ENCODE results near the gene BRD8. TPM values are rescaled to one million over a fixed set of nuclear protein-coding genes. Genes with fewer than 3 reads are reported as not detected.

BRD8 gene
- total and polyA plus RNA-seq, 9 of the 15 experiments (the other 6 are each of a cell fraction or from before 2014, with no cell fraction given) = 54.6 to 163 (median 87.0) TPM

GRCh38 chr5:138129347-138129746 lies 49.1 kb downstream of the BRD8 start:
- WGBS (ENCODE audit: insufficient coverage, low coverage, missing lambda C conversion rate) = 18% methylated on average over 6 of the region's 6 CpGs
- H3K9ac ChIP-seq (ENCODE audit: insufficient read depth in 1 of 2, low read depth in 2 of 2, low read length in 2 of 2) = no peak overlapping the region
- BruUV-seq (replicated peaks) = no TSS peak
- no peak for FAIRE-seq
- no peaks in the 10 kb centered on the region for H4K20me1 ChIP-seq (replicated peaks; ENCODE audit: control insufficient read depth, insufficient read depth, low read length)
- no peak overlapping the region for H3K4me2 ChIP-seq (ENCODE audit: insufficient read depth, low read length)
- TF ChIP-seq LEF1 (IDR thresholded peaks at IDR 0.05) (no peak), SUPT5H (IDR thresholded peaks at IDR 0.05) (no peak), SMARCA4 (IDR thresholded peaks at IDR 0.05) (no peak), FOXJ2 (tag; IDR thresholded peaks at IDR 0.05) (no peak)
- TF ChIP-seq, protein P1, sequence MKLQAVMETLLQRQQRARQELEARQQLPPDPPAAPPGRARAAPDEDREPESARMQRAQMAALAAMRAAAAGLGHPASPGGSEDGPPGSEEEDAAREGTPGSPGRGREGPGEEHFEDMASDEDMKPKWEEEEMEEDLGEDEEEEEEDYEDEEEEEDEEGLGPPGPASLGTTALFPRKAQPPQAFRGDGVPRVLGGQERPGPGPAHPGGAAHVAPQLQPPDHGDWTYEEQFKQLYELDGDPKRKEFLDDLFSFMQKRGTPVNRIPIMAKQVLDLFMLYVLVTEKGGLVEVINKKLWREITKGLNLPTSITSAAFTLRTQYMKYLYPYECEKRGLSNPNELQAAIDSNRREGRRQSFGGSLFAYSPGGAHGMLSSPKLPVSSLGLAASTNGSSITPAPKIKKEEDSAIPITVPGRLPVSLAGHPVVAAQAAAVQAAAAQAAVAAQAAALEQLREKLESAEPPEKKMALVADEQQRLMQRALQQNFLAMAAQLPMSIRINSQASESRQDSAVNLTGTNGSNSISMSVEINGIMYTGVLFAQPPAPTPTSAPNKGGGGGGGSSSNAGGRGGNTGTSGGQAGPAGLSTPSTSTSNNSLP (IDR thresholded peaks at IDR 0.05; ENCODE audit: borderline replicate concordance, low read depth, low read length) = no peak
- ChIA-PET CTCF (ENCODE audit: low intra/inter-chr PET ratio) (no interaction called here), POLR2A (interaction anchor here (0.7 to 1.4 kb wide), 2 partner anchors 19 to 788 kb away, joined by 3 to 5 read pairs; no protein-coding TSS in a partner anchor)
- in situ Hi-C loops (cut with MboI) = no loop called here
- no peaks in the 10 kb centered on the region for H3K36me3 ChIP-seq (ENCODE audit: control insufficient read depth, insufficient read depth, low read length)
- ATAC-seq = no peak
- peaks cover 7 to 8% of the 10 kb centered on the region in 2 experiments; a peak in 2 of 5 replicates for H3K27me3 ChIP-seq (ENCODE audit: control insufficient read depth in 2 of 2, insufficient read depth in 2 of 2, low read length in 2 of 2)
- intact Hi-C loops (cut with micrococcal nuclease) = no loop called here
- no peaks in the 10 kb centered on the region for H3K9me1 ChIP-seq (ENCODE audit: control insufficient read depth, insufficient read depth, low read length)
- no peaks in the 10 kb centered on the region for H3K9me3 ChIP-seq (replicated peaks; ENCODE audit: control insufficient read depth, insufficient read depth, low read depth, low read length)
- no peaks in the 10 kb centered on the region for H3K4me1 ChIP-seq (replicated peaks in 1 of 2; ENCODE audit: control insufficient read depth in 2 of 2, insufficient read depth in 2 of 2, low read length in 2 of 2)
- no peak overlapping the region for H3K4me3 ChIP-seq
- no peak overlapping the region for H3K27ac ChIP-seq (ENCODE audit: extremely low read depth, low read depth, low read length)
- no peaks in the 10 kb centered on the region for H3K79me2 ChIP-seq (ENCODE audit: control insufficient read depth, insufficient read depth, low read length)
- DNase-seq (ENCODE audit: extremely low read depth in 1 of 4, low spot score in 3 of 4) = no peak
- H2AFZ ChIP-seq (ENCODE audit: low read depth, low read length) = no peak overlapping the region

DNA sequence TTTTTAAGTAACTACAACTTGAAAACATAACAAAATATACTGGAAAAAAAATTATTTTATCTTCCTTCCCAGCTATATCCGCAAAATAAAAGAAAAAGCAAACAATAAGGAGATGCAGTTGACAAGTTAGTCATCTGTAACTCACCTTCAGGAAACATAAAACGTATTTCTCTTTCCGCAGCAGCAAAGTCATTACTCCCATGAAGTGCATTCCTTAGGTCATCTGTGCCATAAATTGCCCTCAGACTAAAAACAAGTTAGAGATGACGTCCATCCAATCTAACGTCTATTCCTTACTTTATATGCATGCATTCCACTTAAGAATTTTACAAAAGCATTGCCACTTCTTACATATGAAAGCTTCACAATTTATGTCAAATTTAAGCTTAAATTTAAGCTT lies 50.1 kb downstream of the BRD8 start:
- Histone ChIP-seq H3K4me3 (no peak overlapping the region), H4K20me1 (replicated peaks; ENCODE audit: control insufficient read depth, insufficient read depth, low read length) (no peaks in the 10 kb centered on the region), H3K9me1 (ENCODE audit: control insufficient read depth, insufficient read depth, low read length) (no peaks in the 10 kb centered on the region), H3K27ac (ENCODE audit: extremely low read depth, low read depth, low read length) (no peak overlapping the region), H3K9me3 (replicated peaks; ENCODE audit: control insufficient read depth, insufficient read depth, low read depth, low read length) (no peaks in the 10 kb centered on the region), H3K79me2 (ENCODE audit: control insufficient read depth, insufficient read depth, low read length) (no peaks in the 10 kb centered on the region), H3K4me1 (replicated peaks in 1 of 2; ENCODE audit: control insufficient read depth in 2 of 2, insufficient read depth in 2 of 2, low read length in 2 of 2) (no peaks in the 10 kb centered on the region), H3K36me3 (ENCODE audit: control insufficient read depth, insufficient read depth, low read length) (no peaks in the 10 kb centered on the region), H2AFZ (ENCODE audit: low read depth, low read length) (no peak overlapping the region), H3K27me3 (ENCODE audit: control insufficient read depth in 2 of 2, insufficient read depth in 2 of 2, low read length in 2 of 2) (peaks cover 7 to 8% of the 10 kb centered on the region in 2 experiments; a peak in 2 of 5 replicates), H3K9ac (ENCODE audit: insufficient read depth in 1 of 2, low read depth in 2 of 2, low read length in 2 of 2) (no peak overlapping the region), H3K4me2 (ENCODE audit: insufficient read depth, low read length) (no peak overlapping the region)
- intact Hi-C loops (cut with micrococcal nuclease) (no loop called here), in situ Hi-C loops (cut with MboI) (no loop called here)
- DNase-seq (ENCODE audit: extremely low read depth in 1 of 4, low spot score in 3 of 4) (no peak), ATAC-seq (no peak), FAIRE-seq (no peak)
- ChIA-PET CTCF (ENCODE audit: low intra/inter-chr PET ratio) (no interaction called here), POLR2A (interaction anchor here (0.5 to 1.1 kb wide), 3 partner anchors 8 to 491 kb away, joined by 3 to 4 read pairs (median 3); no protein-coding TSS in a partner anchor)
- TF ChIP-seq ZFP1 (CRISPR knock-in tag; IDR thresholded peaks at IDR 0.05) (no peak), ZNF644 (tag; IDR thresholded peaks at IDR 0.05; ENCODE audit: low read depth) (no peak), ARID2 (IDR thresholded peaks at IDR 0.05) (no peak), POLR2AphosphoS2 (IDR thresholded peaks at IDR 0.05; ENCODE audit: low read length) (no peak), RUNX1 (IDR thresholded peaks at IDR 0.05; ENCODE audit: low read depth) (no peak)
- WGBS (ENCODE audit: insufficient coverage, low coverage, missing lambda C conversion rate) = 1% methylated on average over 5 of the region's 5 CpGs
- no TSS peak for BruUV-seq (replicated peaks)

Measured in K562 (cell line).